B cell (primary cell): Measurements from ENCODE around the gene STYK1.

ENCODE experiments used
- CTCF ChIP-seq: fragments of 200-600 bp; IDR thresholded peaks from one replicate; pipeline ENCODE4 v1.8.0; 2022; ENCODE audit warnings: antibody characterized with exemption, mild to moderate bottlenecking
- EZH2 ChIP-seq: IDR thresholded peaks from 2 replicates; pipeline ENCODE4 v1.6.1; 2012; ENCODE audit warnings: borderline replicate concordance, low read depth, mild to moderate bottlenecking, moderate library complexity, low read length; ENCODE audit not compliant: insufficient read depth, poor library complexity, severe bottlenecking

- TF ChIP-seq EZH2, result no peak
- TF ChIP-seq CTCF, result no peak
Measured at GRCh38 chr12:10601860-10602259, 72.0 kb downstream of the STYK1 start.
